Measurements from ENCODE around the gene PRDM10. TPM values are rescaled to one million over a fixed set of nuclear protein-coding genes. Genes with fewer than 3 reads are reported as not detected.

Gene PRDM10
- total and polyA plus RNA-seq, 10 of the 15 experiments (the other 5 are each of a cell fraction or from before 2014, with no cell fraction given): 0.93 to 6.2 (median 4.1) TPM

DNA sequence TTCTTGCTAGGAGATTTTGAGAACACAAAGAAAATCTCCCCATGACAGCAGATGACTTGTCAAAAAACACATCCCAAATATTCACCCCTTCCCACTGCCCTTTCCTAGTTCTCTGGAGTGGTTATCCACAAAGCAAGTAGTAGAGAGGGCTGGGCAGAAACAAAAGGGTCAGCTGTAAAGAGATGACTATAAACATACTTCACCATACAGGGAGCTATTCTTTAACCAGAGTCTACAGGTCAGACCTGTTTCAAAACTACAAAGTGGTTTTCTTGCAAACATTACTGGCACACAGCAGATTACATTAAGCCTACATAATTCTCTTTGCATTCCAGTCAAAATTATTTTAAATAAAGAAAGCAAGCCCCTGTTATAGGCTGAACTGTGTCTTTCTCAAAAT lies 59.6 kb downstream of the PRDM10 start (continued):
- TF ChIP-seq, protein P1, sequence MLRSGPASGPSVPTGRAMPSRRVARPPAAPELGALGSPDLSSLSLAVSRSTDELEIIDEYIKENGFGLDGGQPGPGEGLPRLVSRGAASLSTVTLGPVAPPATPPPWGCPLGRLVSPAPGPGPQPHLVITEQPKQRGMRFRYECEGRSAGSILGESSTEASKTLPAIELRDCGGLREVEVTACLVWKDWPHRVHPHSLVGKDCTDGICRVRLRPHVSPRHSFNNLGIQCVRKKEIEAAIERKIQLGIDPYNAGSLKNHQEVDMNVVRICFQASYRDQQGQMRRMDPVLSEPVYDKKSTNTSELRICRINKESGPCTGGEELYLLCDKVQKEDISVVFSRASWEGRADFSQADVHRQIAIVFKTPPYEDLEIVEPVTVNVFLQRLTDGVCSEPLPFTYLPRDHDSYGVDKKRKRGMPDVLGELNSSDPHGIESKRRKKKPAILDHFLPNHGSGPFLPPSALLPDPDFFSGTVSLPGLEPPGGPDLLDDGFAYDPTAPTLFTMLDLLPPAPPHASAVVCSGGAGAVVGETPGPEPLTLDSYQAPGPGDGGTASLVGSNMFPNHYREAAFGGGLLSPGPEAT (IDR thresholded peaks at IDR 0.05; ENCODE audit: low read depth): no peak
- TF ChIP-seq, protein P2, sequence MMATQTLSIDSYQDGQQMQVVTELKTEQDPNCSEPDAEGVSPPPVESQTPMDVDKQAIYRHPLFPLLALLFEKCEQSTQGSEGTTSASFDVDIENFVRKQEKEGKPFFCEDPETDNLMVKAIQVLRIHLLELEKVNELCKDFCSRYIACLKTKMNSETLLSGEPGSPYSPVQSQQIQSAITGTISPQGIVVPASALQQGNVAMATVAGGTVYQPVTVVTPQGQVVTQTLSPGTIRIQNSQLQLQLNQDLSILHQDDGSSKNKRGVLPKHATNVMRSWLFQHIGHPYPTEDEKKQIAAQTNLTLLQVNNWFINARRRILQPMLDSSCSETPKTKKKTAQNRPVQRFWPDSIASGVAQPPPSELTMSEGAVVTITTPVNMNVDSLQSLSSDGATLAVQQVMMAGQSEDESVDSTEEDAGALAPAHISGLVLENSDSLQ (IDR thresholded peaks at IDR 0.05): no peak
- TF ChIP-seq POU2F2 (IDR thresholded peaks at IDR 0.05; ENCODE audit: borderline replicate concordance, low read depth, low read length) (no peak), CREM (IDR thresholded peaks at IDR 0.05; ENCODE audit: low read depth) (no peak)

DNA sequence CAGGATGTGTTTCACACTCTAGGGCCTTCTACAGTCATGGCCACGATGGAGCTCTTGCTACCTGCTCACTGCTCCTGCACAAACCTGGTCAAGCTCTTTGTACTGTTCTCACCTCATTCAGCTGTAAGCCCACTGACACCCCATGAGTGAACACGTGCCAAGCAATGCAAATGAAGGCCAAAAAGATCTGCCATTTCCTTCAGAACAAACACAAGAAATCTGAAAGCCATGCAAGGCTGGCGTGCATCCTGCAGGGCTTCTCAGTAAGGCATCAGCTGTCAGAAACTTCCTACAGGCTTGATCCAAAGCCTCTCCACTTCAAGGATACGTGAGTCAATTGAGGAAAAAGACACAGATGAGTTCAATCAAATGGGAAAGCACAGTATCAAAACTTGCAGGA lies 63.1 kb downstream of the PRDM10 start:
- no peak for DNase-seq (ENCODE audit: low read depth, low spot score)
- ChIA-PET SMC1A (ENCODE audit: uncharacterized antibody, unreplicated experiment) (interaction anchor here (0.8 to 2.4 kb wide), 3 partner anchors 14 to 193 kb away, joined by 3 to 10 read pairs (median 5); no protein-coding TSS in a partner anchor), CTCF (interaction anchor here (0.9 to 1.5 kb wide), 5 partner anchors 8 to 193 kb away, joined by 3 to 10 read pairs (median 5); no protein-coding TSS in a partner anchor), POLR2A (no interaction called here), RAD21 (ENCODE audit: unreplicated experiment) (no interaction called here)
- FAIRE-seq: no peak
- H3K4me1 ChIP-seq (ENCODE audit: control insufficient read depth, insufficient read depth, low read length): no peaks in the 10 kb centered on the region
- peaks cover 0 to 2% of the 10 kb centered on the region in 2 experiments; a peak in 2 of 4 replicates for H3K36me3 ChIP-seq (ENCODE audit: control insufficient read depth in 2 of 2, insufficient read depth in 2 of 2, low read length in 1 of 2)
- intact Hi-C loops (cut with micrococcal nuclease; ENCODE audit: unreplicated experiment): no loop called here
- H3K79me2 ChIP-seq (ENCODE audit: control insufficient read depth, insufficient read depth, low read length): no peaks in the 10 kb centered on the region
- 28% methylated on average over 4 of the region's 4 CpGs for WGBS (ENCODE audit: insufficient coverage, insufficient replicate concordance, low lambda C conversion rate, missing lambda C conversion rate)
- no peaks in the 10 kb centered on the region for H4K20me1 ChIP-seq (ENCODE audit: control insufficient read depth, insufficient read depth)
- TF ChIP-seq, protein P3, sequence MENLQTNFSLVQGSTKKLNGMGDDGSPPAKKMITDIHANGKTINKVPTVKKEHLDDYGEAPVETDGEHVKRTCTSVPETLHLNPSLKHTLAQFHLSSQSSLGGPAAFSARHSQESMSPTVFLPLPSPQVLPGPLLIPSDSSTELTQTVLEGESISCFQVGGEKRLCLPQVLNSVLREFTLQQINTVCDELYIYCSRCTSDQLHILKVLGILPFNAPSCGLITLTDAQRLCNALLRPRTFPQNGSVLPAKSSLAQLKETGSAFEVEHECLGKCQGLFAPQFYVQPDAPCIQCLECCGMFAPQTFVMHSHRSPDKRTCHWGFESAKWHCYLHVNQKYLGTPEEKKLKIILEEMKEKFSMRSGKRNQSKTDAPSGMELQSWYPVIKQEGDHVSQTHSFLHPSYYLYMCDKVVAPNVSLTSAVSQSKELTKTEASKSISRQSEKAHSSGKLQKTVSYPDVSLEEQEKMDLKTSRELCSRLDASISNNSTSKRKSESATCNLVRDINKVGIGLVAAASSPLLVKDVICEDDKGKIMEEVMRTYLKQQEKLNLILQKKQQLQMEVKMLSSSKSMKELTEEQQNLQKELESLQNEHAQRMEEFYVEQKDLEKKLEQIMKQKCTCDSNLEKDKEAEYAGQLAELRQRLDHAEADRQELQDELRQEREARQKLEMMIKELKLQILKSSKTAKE (IDR thresholded peaks at IDR 0.05; ENCODE audit: low read depth, poor library complexity, severe bottlenecking): no peak
- TF ChIP-seq SRF (IDR thresholded peaks at IDR 0.05; ENCODE audit: low read depth in 2 of 2, low read length in 2 of 2) (no peak), EED (IDR thresholded peaks at IDR 0.05; ENCODE audit: low read depth) (no peak), NFYA (IDR thresholded peaks at IDR 0.05; ENCODE audit: borderline replicate concordance, low read depth, low read length) (no peak), FOXM1 (IDR thresholded peaks at IDR 0.05; ENCODE audit: low read depth, low read length) (no peak), NRF1 (conservative IDR thresholded peaks at IDR 0.05; ENCODE audit: low read depth, low read length) (no peak)
- TF ChIP-seq, protein P4, sequence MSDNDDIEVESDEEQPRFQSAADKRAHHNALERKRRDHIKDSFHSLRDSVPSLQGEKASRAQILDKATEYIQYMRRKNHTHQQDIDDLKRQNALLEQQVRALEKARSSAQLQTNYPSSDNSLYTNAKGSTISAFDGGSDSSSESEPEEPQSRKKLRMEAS (IDR thresholded peaks at IDR 0.05; ENCODE audit: low read depth, low read length): no peak
- TF ChIP-seq, protein P2 (IDR thresholded peaks at IDR 0.05): no peak
- no peaks in the 10 kb centered on the region for H3K27me3 ChIP-seq (replicated peaks in 1 of 2; ENCODE audit: control insufficient read depth in 2 of 2, insufficient read depth in 2 of 2, low read length in 1 of 2)
- no peak overlapping the region for H3K4me2 ChIP-seq (ENCODE audit: control insufficient read depth, insufficient read depth)
- H3K4me3 ChIP-seq: no peak overlapping the region
- no peak overlapping the region for H2AFZ ChIP-seq (ENCODE audit: control insufficient read depth, low read depth, low read length)
- ATAC-seq: no peak
- no peak overlapping the region for H3K9ac ChIP-seq (ENCODE audit: control insufficient read depth, insufficient read depth, low read length)
- in situ Hi-C loops (cut with MboI): no loop called here
- H3K9me3 ChIP-seq (replicated peaks; ENCODE audit: control insufficient read depth, insufficient read depth, low read length): no peaks in the 10 kb centered on the region
- no peak overlapping the region for H3K27ac ChIP-seq (ENCODE audit: control insufficient read depth, insufficient read depth)
- BruUV-seq (replicated peaks): no TSS peak

Data from GM12878 (cell line).